Measurements from ENCODE around the gene MYLK2. TPM values are rescaled to one million over a fixed set of nuclear protein-coding genes. Genes with fewer than 3 reads are reported as not detected.

Gene MYLK2
- total RNA-seq (2022; extraction: Qiagen RNA extraction), result 0.52 to 0.66 TPM (median 0.58 TPM) in 5 replicates

DNA sequence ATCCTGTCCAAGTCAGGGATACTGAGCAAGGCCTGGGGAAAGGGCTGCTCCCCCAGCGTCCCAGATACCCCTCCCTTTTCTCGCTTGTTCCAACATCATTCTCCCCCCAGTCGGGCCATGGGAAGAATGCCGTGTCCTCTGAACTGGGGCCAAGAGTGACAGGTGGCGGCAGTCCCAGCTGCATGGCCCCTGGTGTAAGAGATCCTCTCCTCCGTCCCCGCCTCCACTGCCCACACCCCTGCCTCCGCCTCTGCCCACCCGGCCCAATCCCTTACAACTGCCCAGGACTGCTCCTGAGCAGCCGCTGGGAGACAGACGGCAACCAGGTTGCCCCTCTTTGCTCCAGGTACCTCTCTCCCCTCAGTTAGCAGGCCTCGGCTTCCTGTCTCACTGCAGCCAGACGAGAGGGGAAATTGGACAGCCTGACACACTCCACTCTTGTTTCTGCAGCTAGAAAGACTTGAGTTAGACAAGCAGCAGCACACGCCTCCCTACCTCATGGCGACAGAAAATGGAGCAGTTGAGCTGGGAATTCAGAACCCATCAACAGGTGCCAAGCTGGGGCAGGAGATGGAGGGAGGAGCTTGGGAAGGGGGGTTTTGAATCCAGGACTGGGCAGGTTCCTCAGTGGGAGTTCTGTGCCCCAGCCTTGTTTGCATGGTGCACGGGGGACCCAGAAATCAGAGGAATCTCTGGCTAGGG, at the start of gene MYLK2:
Gene MYLK2, plus strand, starts transcription at position 274 of the 702 bp plus-strand sequence. Its CDS starts 225 bp downstream, at position 499.

DNA sequence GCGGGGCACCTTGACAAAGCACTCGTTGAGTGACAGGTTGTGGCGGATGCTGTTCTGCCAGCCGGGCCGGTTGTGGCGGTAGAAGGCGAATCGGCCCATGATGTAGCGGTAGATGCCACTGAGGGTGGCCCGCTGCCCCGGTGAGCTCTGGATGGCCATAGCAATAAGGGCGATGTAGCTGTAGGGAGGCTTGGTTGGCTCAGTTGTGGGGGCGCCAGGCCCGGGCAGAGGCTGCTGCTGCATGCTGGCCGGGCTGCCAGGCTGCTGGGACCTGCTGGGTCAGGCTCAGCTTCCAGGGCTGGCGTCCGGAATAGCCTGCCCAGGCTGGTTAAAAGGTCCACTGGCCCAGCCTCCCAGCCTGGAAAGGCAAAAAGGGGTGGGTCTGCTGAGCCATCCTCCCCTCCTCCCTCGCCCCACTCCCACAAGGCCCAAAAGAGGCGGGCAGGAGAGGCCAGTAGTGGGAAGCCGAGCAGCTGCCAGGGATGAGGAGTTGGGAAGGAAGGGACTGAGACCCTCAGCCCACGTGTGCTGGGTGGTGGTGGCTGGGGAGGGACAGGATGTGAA, 26.2 kb downstream of the MYLK2 start, which contains the start of gene FOXS1:
Gene FOXS1, minus strand, starts transcription at position 305 of the 564 bp plus-strand sequence. Its CDS starts 62 bp downstream, at position 243.

DNA sequence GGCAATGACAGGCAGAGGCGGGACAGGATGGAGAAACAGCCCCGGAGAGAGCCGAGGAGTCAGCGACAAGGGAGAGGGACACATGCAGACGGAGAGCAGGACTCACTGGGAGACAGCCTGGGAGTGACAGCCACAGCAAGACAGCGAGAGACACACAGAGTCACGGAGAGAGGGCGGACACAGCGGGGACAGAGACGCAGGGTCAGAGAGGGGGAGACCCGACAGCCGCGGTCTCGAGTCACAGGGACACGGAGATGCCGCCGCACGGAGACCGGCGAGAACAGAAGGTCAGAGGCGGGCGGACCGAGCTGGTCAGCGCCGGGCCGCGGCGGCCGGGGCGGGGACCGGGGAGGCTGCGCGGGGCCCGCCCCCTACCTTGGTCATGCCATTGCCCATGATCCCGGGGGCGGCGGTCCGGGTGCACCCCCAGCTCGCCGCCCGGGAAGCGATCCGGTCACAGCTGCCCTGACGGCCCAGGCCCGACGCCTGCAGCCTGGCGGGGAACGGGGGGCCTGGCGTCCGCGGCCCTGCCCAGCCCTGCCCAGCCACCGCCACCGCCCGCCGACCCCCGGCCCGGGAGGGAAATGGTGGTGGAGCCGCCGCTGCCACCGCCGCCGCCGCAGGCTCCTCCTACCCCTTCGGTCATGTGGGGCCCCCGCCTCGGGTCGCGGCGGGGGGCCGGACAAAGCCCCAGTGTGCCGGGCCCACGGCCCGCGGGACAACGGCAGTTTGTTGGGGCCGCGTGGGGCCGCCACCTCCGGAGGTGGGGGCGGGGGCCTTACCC, 51.0 kb downstream of the MYLK2 start, which contains the start of the genes DUSP15 and TTLL9:
Gene DUSP15, minus strand, starts transcription at position 586 of the 784 bp plus-strand sequence. Its CDS starts 190 bp downstream, at position 396.
Gene TTLL9, plus strand, starts transcription at position 693 of the 784 bp plus-strand sequence. CDS start 493 bp downstream, outside the sequence.

Other genes starting within 250 kb of the MYLK2 start
- 338 to 530 TPM (median 447 TPM) in 5 replicates for gene ID1, start 214.1 kb upstream of the MYLK2 start, total RNA-seq (2022; extraction: Qiagen RNA extraction)
- gene COX4I2, start 181.4 kb upstream of the MYLK2 start, total RNA-seq (2022; extraction: Qiagen RNA extraction), result not detected in 5 replicates
- gene BCL2L1, start 96.5 kb upstream of the MYLK2 start, total RNA-seq (2022; extraction: Qiagen RNA extraction), result 276 to 351 TPM (median 289 TPM) in 5 replicates
- gene TPX2, start 80.1 kb upstream of the MYLK2 start, total RNA-seq (2022; extraction: Qiagen RNA extraction), result 97.7 to 131 TPM (median 102 TPM) in 5 replicates
- 0.20 to 0.42 TPM (median 0.39 TPM) in 5 replicates for gene FOXS1, start 26.2 kb downstream of the MYLK2 start, total RNA-seq (2022; extraction: Qiagen RNA extraction)
- 0.39 to 1.0 TPM (median 0.83 TPM) in 5 replicates for gene DUSP15, start 51.2 kb downstream of the MYLK2 start, total RNA-seq (2022; extraction: Qiagen RNA extraction)
- 0.05 to 0.18 TPM (median 0.08 TPM) in 5 replicates for gene TTLL9, start 51.3 kb downstream of the MYLK2 start, total RNA-seq (2022; extraction: Qiagen RNA extraction)
- 28.9 to 32.9 TPM (median 30.7 TPM) in 5 replicates for gene PDRG1, start 132.7 kb downstream of the MYLK2 start, total RNA-seq (2022; extraction: Qiagen RNA extraction)
- gene XKR7, start 148.8 kb downstream of the MYLK2 start, total RNA-seq (2022; extraction: Qiagen RNA extraction), result 0.01 to 0.02 TPM in 2 of 5 replicates, not detected in the others
- gene CCM2L, start 191.1 kb downstream of the MYLK2 start, total RNA-seq (2022; extraction: Qiagen RNA extraction), result 0.28 to 0.68 TPM (median 0.36 TPM) in 5 replicates
- 0.09 to 0.13 TPM (median 0.11 TPM) in 5 replicates for gene HCK, start 232.9 kb downstream of the MYLK2 start, total RNA-seq (2022; extraction: Qiagen RNA extraction)

Data from A549 treated with Hydrocortisone at 1 μM for 4 hours (cell line).